ENCODE measurements around the gene TPTE.
"Not testable (repeated sequence)": the region's sequence is repeated elsewhere in the genome, so short reads cannot be mapped to it uniquely, and the experiment has no call there.

TPTE gene

DNA sequence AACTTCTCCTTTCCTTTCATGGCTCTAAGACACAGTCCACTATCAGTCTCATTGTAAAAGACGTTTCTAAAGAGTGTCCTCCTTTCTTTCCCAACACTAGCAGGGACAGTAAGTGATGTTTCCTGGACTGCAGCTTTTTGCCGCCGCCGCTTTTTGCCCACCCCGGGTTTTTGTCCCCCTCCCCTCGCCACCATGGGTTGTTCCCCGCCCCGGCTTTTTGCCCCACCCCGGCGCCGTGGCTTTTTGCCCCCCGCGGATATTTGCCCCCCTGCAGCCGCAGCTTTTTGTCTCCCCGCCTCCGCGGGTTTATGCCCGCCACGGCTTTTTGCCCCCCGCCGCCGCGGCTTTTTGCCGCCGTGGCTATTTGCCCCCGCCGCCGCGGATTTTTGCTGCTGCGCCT is 95.2 kb downstream of the TPTE start:
- in situ Hi-C loops (cut with MboI; ENCODE audit: low sequenced_read_pairs): no loop called here

DNA sequence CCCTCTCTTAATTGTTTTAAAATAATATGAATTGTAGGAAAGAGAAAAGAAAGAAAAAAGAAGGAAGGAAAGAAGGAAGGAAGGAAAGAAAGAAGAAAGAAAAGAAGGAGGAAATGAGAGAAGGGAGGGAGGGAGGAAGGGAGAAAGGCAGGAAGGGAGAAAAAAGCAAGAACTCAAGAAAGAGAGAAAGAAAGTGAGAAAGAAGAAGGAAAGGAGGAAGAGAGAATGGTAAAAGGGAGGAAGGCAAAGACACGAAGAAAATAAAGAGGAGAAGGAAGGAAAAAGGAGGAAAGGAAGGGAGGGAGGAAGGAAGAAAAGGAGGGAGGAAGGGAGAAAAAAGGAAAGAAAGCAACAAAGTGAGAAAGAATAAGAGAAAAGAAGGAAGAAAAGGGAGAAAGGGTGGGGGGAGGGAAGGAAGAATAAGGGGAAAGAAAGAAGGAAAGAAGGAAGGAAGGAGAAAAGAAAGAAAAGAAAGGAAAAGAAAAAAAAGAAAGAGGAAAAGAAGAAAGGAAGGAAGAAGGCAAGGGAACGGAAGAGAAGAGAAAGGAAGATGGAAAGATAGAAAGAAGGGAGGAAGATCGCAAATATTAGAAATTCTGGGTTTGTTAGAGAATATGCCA is 95.9 kb downstream of the TPTE start:
- in situ Hi-C loops (cut with MboI; ENCODE audit: low sequenced_read_pairs): not testable (repeated sequence)

DNA sequence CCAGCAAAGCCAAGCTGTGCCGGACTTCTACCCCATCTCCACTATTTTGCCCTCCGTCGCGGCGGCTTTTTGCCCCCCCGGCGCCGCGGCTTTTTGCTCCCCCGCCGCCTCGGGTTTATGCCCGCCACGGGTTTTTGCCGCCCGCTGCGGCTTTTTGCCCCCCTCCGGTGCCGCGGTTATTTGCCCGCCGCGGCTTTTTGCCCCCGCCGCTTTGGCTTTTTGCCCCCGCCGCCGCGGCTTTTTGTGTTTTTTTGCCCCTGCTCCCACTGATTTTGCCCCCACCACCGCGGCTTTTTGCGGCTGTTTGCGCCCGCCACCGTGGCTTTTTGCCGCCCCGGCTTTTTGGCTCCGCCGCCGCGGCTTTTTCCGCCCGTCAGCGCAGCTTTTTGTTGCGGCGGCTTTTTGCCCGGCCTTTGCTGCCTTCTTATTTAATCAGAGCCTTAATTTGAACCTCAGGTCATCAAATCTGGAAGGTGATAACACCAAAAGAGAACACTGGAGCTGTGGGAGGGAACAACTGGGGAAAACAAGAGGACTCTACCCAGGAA is 106.0 kb downstream of the TPTE start:
- in situ Hi-C loops (cut with MboI; ENCODE audit: low sequenced_read_pairs): no loop called here

DNA sequence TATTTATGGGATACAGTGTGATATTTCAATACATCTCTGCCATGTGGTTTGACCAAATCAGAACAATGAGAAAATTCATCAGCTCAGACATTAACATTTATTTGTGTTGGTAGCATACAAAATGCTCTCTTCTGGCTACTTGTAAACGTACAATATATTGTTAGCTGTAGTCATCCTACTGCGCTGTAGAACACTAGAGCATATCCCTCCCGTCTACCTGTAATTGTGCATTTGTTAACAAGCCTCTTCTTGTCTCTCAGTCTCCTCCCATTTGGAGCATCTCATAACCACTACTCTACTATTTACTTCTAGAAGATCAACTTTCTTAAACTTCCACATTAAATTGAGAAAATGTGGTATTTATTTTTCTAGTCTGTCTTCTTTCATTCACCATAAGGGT is 107.9 kb downstream of the TPTE start:
- in situ Hi-C loops (cut with MboI; ENCODE audit: low sequenced_read_pairs): not testable (repeated sequence)

DNA sequence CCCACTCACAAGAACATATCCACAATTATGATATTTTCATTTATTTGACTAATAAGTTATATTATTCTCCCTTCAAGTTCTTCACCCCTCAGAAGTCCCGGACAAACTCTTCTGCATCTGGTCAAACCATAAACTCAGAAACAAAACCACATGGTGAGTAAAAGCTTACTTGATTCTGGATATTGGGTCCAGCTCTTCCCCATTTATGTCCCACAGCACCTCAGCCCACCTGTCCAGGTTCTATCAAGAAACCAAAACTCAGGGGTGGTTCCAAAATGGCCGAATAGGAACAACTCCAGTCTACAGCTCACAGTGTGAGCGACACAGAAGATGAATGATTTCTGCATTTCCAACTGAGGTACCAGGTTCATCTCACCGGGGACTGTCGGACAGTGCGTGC is 109.4 kb downstream of the TPTE start:
- in situ Hi-C loops (cut with MboI; ENCODE audit: low sequenced_read_pairs): not testable (repeated sequence)

DNA sequence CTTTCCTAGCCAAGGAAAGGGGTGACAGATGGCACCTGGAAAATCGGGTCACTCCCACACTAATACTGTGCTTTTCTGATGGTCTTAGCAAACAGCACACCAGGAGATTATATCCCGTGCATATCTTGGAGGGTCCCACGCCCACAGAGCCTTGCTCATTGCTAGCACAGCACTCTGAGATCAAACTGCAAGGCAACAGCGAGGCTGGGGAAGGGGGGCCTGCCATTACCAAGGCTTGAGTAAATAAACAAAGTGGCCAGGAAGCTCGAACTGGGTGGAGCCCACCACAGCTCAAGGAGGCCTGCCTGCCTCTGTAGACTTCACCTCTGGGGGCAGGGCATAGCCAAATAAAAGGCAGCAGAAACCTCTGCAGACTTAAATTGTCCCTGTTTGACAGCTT is 109.9 kb downstream of the TPTE start:
- in situ Hi-C loops (cut with MboI; ENCODE audit: low sequenced_read_pairs): not testable (repeated sequence)

DNA sequence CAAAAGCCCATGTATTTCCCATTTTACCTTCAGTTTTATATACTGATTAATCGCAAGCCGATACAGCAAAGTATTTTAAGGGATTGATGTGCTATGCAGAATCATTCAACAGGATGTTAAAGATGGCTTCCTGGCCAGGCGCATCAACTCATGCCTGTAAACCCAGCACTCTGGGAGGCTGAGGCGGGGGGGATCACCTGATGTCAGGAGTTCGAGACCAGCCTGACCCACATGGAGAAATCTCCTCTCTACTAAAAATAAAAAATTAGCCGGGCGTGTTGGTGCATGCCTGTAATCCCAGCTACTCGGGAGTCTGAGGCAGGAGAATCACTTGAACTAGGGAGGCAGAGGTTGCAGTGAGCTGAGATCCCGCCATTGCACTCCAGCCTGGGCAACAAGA is 116.8 kb downstream of the TPTE start:
- in situ Hi-C loops (cut with MboI; ENCODE audit: low sequenced_read_pairs): not testable (repeated sequence)

- in situ Hi-C loops (cut with MboI; ENCODE audit: low sequenced_read_pairs): no loop called here
Observed at GRCh38 chr21:10639123-10639522, 117.7 kb downstream of the TPTE start.

DNA sequence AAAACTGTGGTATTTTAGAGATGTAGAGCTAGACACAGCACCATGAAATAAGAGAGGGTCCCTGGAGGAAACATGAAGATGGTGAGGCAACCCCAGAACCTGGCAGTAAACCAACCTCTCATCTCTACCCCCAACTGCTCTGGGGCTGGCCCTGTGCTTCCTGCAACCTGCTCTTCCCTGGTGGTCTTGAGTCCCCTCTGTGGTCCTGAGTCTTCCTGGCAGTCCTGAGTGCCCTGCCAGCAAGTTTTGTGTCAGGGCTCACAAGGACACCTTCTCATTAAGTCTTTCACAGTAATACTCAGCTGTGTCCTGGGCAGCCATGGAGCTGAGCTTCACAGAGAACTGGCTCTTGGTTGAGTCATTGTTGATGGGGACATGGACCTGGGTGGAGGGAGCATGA is 118.4 kb downstream of the TPTE start:
- in situ Hi-C loops (cut with MboI; ENCODE audit: low sequenced_read_pairs): not testable (repeated sequence)

DNA sequence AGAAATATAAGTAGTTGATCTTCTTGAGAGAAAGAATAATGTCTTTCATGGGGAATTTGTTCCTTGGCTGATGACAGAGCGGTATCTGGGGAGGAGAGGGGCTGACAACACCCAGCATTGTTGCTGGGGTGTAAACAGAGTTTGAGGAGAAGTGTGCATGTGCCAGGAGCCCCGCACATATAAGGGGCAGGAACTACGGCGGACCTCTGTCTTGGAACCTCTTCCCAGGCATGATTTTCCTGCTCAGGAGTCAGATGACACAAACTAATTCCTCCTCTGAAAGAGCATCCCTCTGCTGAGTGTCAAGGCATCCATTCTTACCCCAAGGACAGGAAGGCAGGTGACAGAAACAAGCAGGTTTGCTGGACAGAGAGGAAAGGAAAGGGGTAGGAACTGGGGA is 119.1 kb downstream of the TPTE start:
- in situ Hi-C loops (cut with MboI; ENCODE audit: low sequenced_read_pairs): no loop called here

DNA sequence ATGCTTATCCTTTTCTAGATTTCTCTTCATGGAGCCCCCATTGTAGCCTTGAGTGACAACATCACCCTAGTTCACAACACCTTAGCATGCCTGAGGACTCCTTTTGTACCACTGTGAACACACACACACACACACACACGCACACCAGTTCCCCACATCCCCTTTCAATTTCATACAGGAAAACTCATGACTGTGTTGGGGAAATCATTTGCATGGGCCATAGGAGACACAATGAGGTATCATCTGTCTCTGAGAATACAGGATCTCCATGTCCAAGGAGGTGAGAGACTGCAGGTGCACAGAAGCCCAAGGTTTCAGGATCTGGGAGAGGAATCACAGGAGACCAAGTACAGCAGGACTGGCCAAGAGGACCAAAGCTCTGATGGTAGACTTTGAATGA is 119.7 kb downstream of the TPTE start:
- in situ Hi-C loops (cut with MboI; ENCODE audit: low sequenced_read_pairs): no loop called here

DNA sequence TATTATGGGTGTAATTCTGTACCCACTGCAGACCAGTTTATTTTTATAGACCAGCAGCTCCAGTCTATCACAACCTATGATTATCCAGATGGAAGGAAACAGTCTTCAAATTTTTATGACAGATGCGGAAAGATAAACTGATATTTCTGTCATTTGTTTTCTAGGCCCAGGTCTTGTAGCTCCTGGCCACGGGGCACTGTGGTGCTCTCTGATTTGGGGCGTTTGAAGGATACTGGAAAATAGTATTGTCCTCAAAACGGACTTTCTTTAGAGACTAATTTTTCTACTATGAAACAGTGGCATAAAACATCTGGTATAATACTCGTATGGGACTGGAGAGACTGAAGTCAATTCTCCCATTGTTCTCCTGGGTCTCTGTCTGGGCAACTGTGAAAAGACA is 124.3 kb downstream of the TPTE start:
- in situ Hi-C loops (cut with MboI; ENCODE audit: low sequenced_read_pairs): not testable (repeated sequence)

- in situ Hi-C loops (cut with MboI; ENCODE audit: low sequenced_read_pairs): not testable (repeated sequence)
Observed at GRCh38 chr21:10649350-10650149, 128.2 kb downstream of the TPTE start.

GRCh38 chr21:10650297-10650696 is 128.9 kb downstream of the TPTE start:
- in situ Hi-C loops (cut with MboI; ENCODE audit: low sequenced_read_pairs): not testable (repeated sequence)
